ENCODE results near the gene TPBG. TPM values are rescaled to one million over a fixed set of nuclear protein-coding genes. Genes with fewer than 3 reads are reported as not detected.

The TPBG gene
- under 1 TPM; 0.07 to 0.56 TPM for total RNA-seq

- no peak within 1 kb of the TSS for H3K27ac Mint-ChIP-seq
These were observed at the start of gene TPBG for GRCh38 chr6:82363428-82364086. Gene TPBG (plus strand): TSS chr6:82363817. CDS start chr6:82364962, 1,145 bp downstream.

DNA sequence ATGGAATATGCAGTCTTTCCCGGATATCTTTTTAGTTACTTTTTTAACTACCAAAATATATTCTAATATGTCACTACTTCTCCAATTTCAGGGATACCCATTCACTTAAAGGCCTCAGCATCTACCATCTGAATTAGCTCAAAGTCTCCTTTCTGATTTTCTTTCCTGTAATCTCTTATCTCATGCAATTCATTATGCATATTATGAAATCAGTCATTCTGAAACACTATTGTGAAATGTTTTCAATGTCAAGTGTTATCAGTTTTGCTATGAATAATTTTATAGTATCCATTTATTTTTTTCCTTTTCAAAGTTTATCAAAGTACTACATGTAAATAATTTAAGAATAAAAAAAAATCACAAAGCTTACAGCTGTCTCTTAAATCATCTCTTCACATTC lies 41.2 kb upstream of the TPBG start:
- Mint-ChIP-seq H3K27me3 (ENCODE audit: low read depth) (no peaks in the 10 kb centered on the region), H3K9me3 (peaks cover 0 to 5% of the 10 kb centered on the region in 2 donors)

More at GRCh38 chr6:82363428-82364086, at the start of gene TPBG:
- Mint-ChIP-seq H3K4me1 (ENCODE audit: low read depth) (peaks cover 20% of the 10 kb centered on the region), H3K27me3 (ENCODE audit: low read depth) (peaks cover 66% of the 10 kb centered on the region), H3K36me3 (ENCODE audit: insufficient read depth in 2 of 2) (no peaks in the 10 kb centered on the region), H3K4me3 (peak within 1 kb of the TSS; percentile 87 to 91), H3K9me3 (no peaks in the 10 kb centered on the region)
- ATAC-seq (replicated peaks in 1 of 2) (peak; percentile 61 to 72), DNase-seq (peak; percentile 5 to 19)

GRCh38 chr6:82329766-82330165 lies 33.9 kb upstream of the TPBG start:
- Mint-ChIP-seq H3K4me1 (ENCODE audit: low read depth) (no peaks in the 10 kb centered on the region), H3K9me3 (peaks cover 0 to 2% of the 10 kb centered on the region in 2 donors), H3K36me3 (ENCODE audit: insufficient read depth in 2 of 2) (peaks cover 0 to 2% of the 10 kb centered on the region in 2 donors), H3K27me3 (ENCODE audit: low read depth) (peaks cover 25% of the 10 kb centered on the region), H3K4me3 (no peak overlapping the region), H3K27ac (no peak overlapping the region)
- no peak for DNase-seq
- no peak for ATAC-seq (replicated peaks in 1 of 2)

More for the DNA sequence above, 41.2 kb upstream of the TPBG start:
- no peak for ATAC-seq (replicated peaks in 1 of 2)
- DNase-seq = no peak
- Mint-ChIP-seq H3K4me3 (no peak overlapping the region), H3K36me3 (ENCODE audit: insufficient read depth in 2 of 2) (no peaks in the 10 kb centered on the region), H3K4me1 (ENCODE audit: low read depth) (no peaks in the 10 kb centered on the region), H3K27ac (no peak overlapping the region)

GRCh38 chr6:82330171-82330804 lies 33.3 kb upstream of the TPBG start:
- peaks cover 25% of the 10 kb centered on the region for H3K27me3 Mint-ChIP-seq (ENCODE audit: low read depth)
- H3K4me1 Mint-ChIP-seq (ENCODE audit: low read depth) = no peaks in the 10 kb centered on the region
- H3K27ac Mint-ChIP-seq = no peak overlapping the region
- H3K9me3 Mint-ChIP-seq = peaks cover 0 to 2% of the 10 kb centered on the region in 2 donors
- H3K4me3 Mint-ChIP-seq = no peak overlapping the region
- no peak for ATAC-seq (replicated peaks in 1 of 2)
- no peak for DNase-seq
- peaks cover 0 to 2% of the 10 kb centered on the region in 2 donors for H3K36me3 Mint-ChIP-seq (ENCODE audit: insufficient read depth in 2 of 2)

- no peak overlapping the region for H3K4me3 Mint-ChIP-seq
- peaks cover 25% of the 10 kb centered on the region for H3K27me3 Mint-ChIP-seq (ENCODE audit: low read depth)
- peaks cover 0 to 2% of the 10 kb centered on the region in 2 donors for H3K36me3 Mint-ChIP-seq (ENCODE audit: insufficient read depth in 2 of 2)
These were observed 32.4 kb upstream of the TPBG start for GRCh38 chr6:82331031-82331773.

GRCh38 chr6:82333781-82334180 lies 29.8 kb upstream of the TPBG start:
- Mint-ChIP-seq H3K4me3 (no peak overlapping the region), H3K27me3 (ENCODE audit: low read depth) (peaks cover 25% of the 10 kb centered on the region), H3K27ac (no peak overlapping the region), H3K4me1 (ENCODE audit: low read depth) (no peaks in the 10 kb centered on the region), H3K36me3 (ENCODE audit: insufficient read depth in 2 of 2) (peaks cover 0 to 2% of the 10 kb centered on the region in 2 donors), H3K9me3 (no peaks in the 10 kb centered on the region)
- ATAC-seq (replicated peaks in 1 of 2) (peak in 1 of 2 donors; percentile 48), DNase-seq (no peak)

More at GRCh38 chr6:82331031-82331773, 32.4 kb upstream of the TPBG start:
- DNase-seq (no peak), ATAC-seq (replicated peaks in 1 of 2) (no peak)
- Mint-ChIP-seq H3K27ac (no peak overlapping the region), H3K4me1 (ENCODE audit: low read depth) (no peaks in the 10 kb centered on the region), H3K9me3 (peaks cover 0 to 2% of the 10 kb centered on the region in 2 donors)

GRCh38 chr6:82337688-82338257 lies 25.8 kb upstream of the TPBG start:
- Mint-ChIP-seq H3K4me3 (no peak overlapping the region), H3K27me3 (ENCODE audit: low read depth) (peaks cover 9% of the 10 kb centered on the region), H3K9me3 (peaks cover 2 to 5% of the 10 kb centered on the region in 2 donors), H3K4me1 (ENCODE audit: low read depth) (no peaks in the 10 kb centered on the region), H3K27ac (no peak overlapping the region), H3K36me3 (ENCODE audit: insufficient read depth in 2 of 2) (no peaks in the 10 kb centered on the region)
- DNase-seq (no peak), ATAC-seq (replicated peaks in 1 of 2) (no peak)

DNA sequence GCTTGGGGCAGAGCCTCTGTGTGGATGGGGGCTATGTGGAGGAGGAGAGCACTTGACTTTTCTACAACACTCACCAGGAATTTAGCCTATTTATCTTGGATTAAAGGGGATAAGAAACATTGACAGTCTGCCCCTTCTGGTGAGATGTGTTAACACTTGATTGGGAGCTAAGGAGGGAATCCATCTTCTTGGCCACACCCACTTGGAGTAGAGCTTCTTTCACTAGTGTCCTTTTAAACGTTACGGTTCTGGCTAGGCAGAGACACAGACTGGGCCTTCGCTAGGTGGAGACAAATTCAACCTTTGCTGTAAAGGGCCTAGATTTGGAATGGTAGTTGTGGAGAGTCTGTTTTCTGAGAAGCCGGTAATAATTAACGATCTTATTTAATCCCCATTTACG lies 15.5 kb upstream of the TPBG start:
- Mint-ChIP-seq H3K4me1 (ENCODE audit: low read depth) (no peaks in the 10 kb centered on the region), H3K9me3 (peaks cover 0 to 2% of the 10 kb centered on the region in 2 donors), H3K36me3 (ENCODE audit: insufficient read depth in 2 of 2) (no peaks in the 10 kb centered on the region), H3K27me3 (ENCODE audit: low read depth) (peaks cover 6% of the 10 kb centered on the region), H3K4me3 (no peak overlapping the region), H3K27ac (no peak overlapping the region)
- no peak for DNase-seq
- ATAC-seq (replicated peaks in 1 of 2) = no peak

GRCh38 chr6:82353848-82354247 lies 9.8 kb upstream of the TPBG start:
- H3K27me3 Mint-ChIP-seq (ENCODE audit: low read depth) = peaks cover 6% of the 10 kb centered on the region
- no peak overlapping the region for H3K27ac Mint-ChIP-seq
- H3K4me1 Mint-ChIP-seq (ENCODE audit: low read depth) = no peaks in the 10 kb centered on the region
- ATAC-seq (replicated peaks in 1 of 2) (no peak), DNase-seq (no peak)
- no peaks in the 10 kb centered on the region for H3K9me3 Mint-ChIP-seq
- no peaks in the 10 kb centered on the region for H3K36me3 Mint-ChIP-seq (ENCODE audit: insufficient read depth in 2 of 2)
- no peak overlapping the region for H3K4me3 Mint-ChIP-seq

GRCh38 chr6:82360552-82360951 lies 3.1 kb upstream of the TPBG start:
- Mint-ChIP-seq H3K27me3 (ENCODE audit: low read depth) (peaks cover 50% of the 10 kb centered on the region), H3K9me3 (no peaks in the 10 kb centered on the region), H3K4me3 (no peak overlapping the region), H3K4me1 (ENCODE audit: low read depth) (peaks cover 18% of the 10 kb centered on the region), H3K36me3 (ENCODE audit: insufficient read depth in 2 of 2) (no peaks in the 10 kb centered on the region), H3K27ac (no peak overlapping the region)
- DNase-seq (no peak), ATAC-seq (replicated peaks in 1 of 2) (no peak)

GRCh38 chr6:82361631-82362030 lies 2.0 kb upstream of the TPBG start:
- Mint-ChIP-seq H3K27me3 (ENCODE audit: low read depth) (peaks cover 61% of the 10 kb centered on the region), H3K4me3 (no peak overlapping the region), H3K4me1 (ENCODE audit: low read depth) (peaks cover 20% of the 10 kb centered on the region)

GRCh38 chr6:82362144-82362543 lies 1.5 kb upstream of the TPBG start:
- no peaks in the 10 kb centered on the region for H3K36me3 Mint-ChIP-seq (ENCODE audit: insufficient read depth in 2 of 2)
- no peak overlapping the region for H3K4me3 Mint-ChIP-seq
- ATAC-seq (replicated peaks in 1 of 2) (no peak), DNase-seq (no peak)
- H3K27me3 Mint-ChIP-seq (ENCODE audit: low read depth) = peaks cover 66% of the 10 kb centered on the region
- no peaks in the 10 kb centered on the region for H3K9me3 Mint-ChIP-seq
- no peak overlapping the region for H3K27ac Mint-ChIP-seq
- H3K4me1 Mint-ChIP-seq (ENCODE audit: low read depth) = peaks cover 20% of the 10 kb centered on the region

More at GRCh38 chr6:82361631-82362030, 2.0 kb upstream of the TPBG start:
- no peak for DNase-seq
- no peak for ATAC-seq (replicated peaks in 1 of 2)
- no peaks in the 10 kb centered on the region for H3K9me3 Mint-ChIP-seq
- no peak overlapping the region for H3K27ac Mint-ChIP-seq
- H3K36me3 Mint-ChIP-seq (ENCODE audit: insufficient read depth in 2 of 2) = no peaks in the 10 kb centered on the region

Data from activated T-cell treated with anti-CD3 and anti-CD28 coated beads, Interleukin-2, amount 50 U/mL, for 72 hours (primary cell).